OCI-LY1 (cell line): ENCODE measurements around the gene BBC3.

ENCODE experiments used
- CTCF ChIP-seq: fragments of 200-600 bp; sonication (generic), shearing (Covaris generic); IDR thresholded peaks from 2 replicates; pipeline ENCODE4 v1.5.1; 2017; ENCODE audit warnings: mild to moderate bottlenecking, antibody characterized with exemption, low read length, moderate library complexity, mixed read lengths
- EZH2 ChIP-seq: fragments of 200-600 bp; sonication (generic), shearing (Covaris generic); IDR thresholded peaks from 2 replicates; pipeline ENCODE4 v1.8.0; 2017; ENCODE audit warnings: borderline replicate concordance, mixed run types, mild to moderate bottlenecking, antibody characterized with exemption, low read length, moderate library complexity, mixed read lengths

DNA sequence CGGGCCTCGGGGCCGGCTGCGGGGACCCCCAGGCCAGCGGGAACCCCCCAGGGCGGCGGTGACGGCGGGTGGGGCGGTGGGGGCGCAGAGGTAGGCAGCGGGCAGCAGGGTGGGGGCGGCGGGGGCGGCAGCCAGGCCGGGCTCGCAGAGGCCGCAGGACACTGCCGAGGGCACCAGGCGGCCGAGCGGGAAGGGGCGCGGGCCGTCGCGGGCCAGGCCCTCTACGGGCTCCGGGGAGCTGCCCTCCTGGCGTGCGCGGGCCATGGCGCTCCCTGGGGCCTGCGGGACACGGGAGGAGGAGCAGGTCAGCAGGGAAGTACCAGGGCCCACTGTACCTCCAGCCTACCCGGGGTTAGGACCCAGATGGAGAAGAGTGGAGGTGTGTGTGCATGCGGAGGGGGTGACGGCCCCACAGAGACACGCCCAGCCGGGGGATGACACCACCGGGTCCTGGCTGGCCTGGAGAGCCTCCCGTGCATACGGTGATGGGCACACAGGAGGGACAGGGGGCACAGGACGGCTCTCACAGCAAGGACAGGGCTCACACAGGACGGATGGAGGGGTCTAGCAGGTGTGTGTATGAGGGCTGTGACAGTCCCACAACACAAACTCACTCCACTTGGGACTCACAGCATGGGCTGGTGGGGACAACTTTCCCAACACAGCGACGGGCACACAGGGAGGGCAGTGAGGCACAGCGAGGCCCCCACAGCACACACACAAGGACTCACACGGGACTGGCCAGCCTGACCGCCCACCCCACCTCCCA is 2.6 kb downstream of the BBC3 start:
- TF ChIP-seq CTCF (no peak), EZH2 (no peak)
